ENCODE measurements around the gene AK1.

The AK1 gene

GRCh38 chr9:127870887-127871286 is 6.6 kb downstream of the AK1 start:
- in situ Hi-C loops (cut with MboI; ENCODE audit: low sequenced_read_pairs), result loop anchor here (10.0 kb wide), 2 partner anchors 64 to 136 kb away; partner anchors contain the start of genes DPM2, PIP5KL1 and TOR2A

- in situ Hi-C loops (cut with MboI; ENCODE audit: low sequenced_read_pairs), result loop anchor here (10.0 kb wide), 2 partner anchors 65 to 135 kb away; partner anchors contain the start of genes DPM2, PIP5KL1 and TOR2A
Observed at GRCh38 chr9:127870153-127870491, 7.4 kb downstream of the AK1 start.

GRCh38 chr9:127869310-127870152 is 7.9 kb downstream of the AK1 start:
- in situ Hi-C loops (cut with MboI; ENCODE audit: low sequenced_read_pairs), result loop anchor here (10.0 kb wide), 3 partner anchors 45 to 135 kb away; partner anchors contain the start of genes DPM2, PIP5KL1, ST6GALNAC4 and TOR2A

- in situ Hi-C loops (cut with MboI; ENCODE audit: low sequenced_read_pairs), result loop anchor here (10.0 kb wide), 1 partner anchor 46 kb away; the partner anchor contains the start of gene ST6GALNAC4
Observed at GRCh38 chr9:127868278-127868902, 9.1 kb downstream of the AK1 start.

- in situ Hi-C loops (cut with MboI; ENCODE audit: low sequenced_read_pairs), result loop anchor here (10.0 kb wide), 1 partner anchor 47 kb away; the partner anchor contains the start of gene ST6GALNAC4
Observed at GRCh38 chr9:127867356-127868277, 9.9 kb downstream of the AK1 start.

- in situ Hi-C loops (cut with MboI; ENCODE audit: low sequenced_read_pairs), result loop anchor here (10.0 kb wide), 1 partner anchor 48 kb away; the partner anchor contains the start of gene ST6GALNAC4
Observed at GRCh38 chr9:127866535-127866934, 10.9 kb downstream of the AK1 start.

- in situ Hi-C loops (cut with MboI; ENCODE audit: low sequenced_read_pairs), result loop anchor here (10.0 kb wide), 1 partner anchor 49 kb away; the partner anchor contains the start of gene ST6GALNAC4
Observed at GRCh38 chr9:127865645-127866464, 11.6 kb downstream of the AK1 start.

- in situ Hi-C loops (cut with MboI; ENCODE audit: low sequenced_read_pairs), result loop anchor here (10.0 kb wide), 1 partner anchor 52 kb away; the partner anchor contains the start of gene ST6GALNAC4
Observed at GRCh38 chr9:127863191-127863621, 14.3 kb downstream of the AK1 start.

- in situ Hi-C loops (cut with MboI; ENCODE audit: low sequenced_read_pairs), result loop anchor here (10.0 kb wide), 1 partner anchor 52 kb away; the partner anchor contains the start of gene ST6GALNAC4
Observed at GRCh38 chr9:127862075-127863011, 15.1 kb downstream of the AK1 start.

GRCh38 chr9:127860779-127861178 is 16.7 kb downstream of the AK1 start:
- in situ Hi-C loops (cut with MboI; ENCODE audit: low sequenced_read_pairs), result loop anchor here (10.0 kb wide), 1 partner anchor 54 kb away; the partner anchor contains the start of gene ST6GALNAC4

- in situ Hi-C loops (cut with MboI; ENCODE audit: low sequenced_read_pairs), result loop anchor here (10.0 kb wide), 1 partner anchor 55 kb away; the partner anchor contains the start of gene ST6GALNAC4
Observed at GRCh38 chr9:127860260-127860659, 17.2 kb downstream of the AK1 start.

- in situ Hi-C loops (cut with MboI; ENCODE audit: low sequenced_read_pairs), result no loop called here
Observed at GRCh38 chr9:127858041-127858512, 19.4 kb downstream of the AK1 start.

- in situ Hi-C loops (cut with MboI; ENCODE audit: low sequenced_read_pairs), result no loop called here
Observed at GRCh38 chr9:127857278-127857677, 20.2 kb downstream of the AK1 start.

GRCh38 chr9:127856729-127857116 is 20.8 kb downstream of the AK1 start:
- in situ Hi-C loops (cut with MboI; ENCODE audit: low sequenced_read_pairs), result no loop called here

GRCh38 chr9:127856094-127856728 is 21.3 kb downstream of the AK1 start:
- in situ Hi-C loops (cut with MboI; ENCODE audit: low sequenced_read_pairs), result no loop called here

- in situ Hi-C loops (cut with MboI; ENCODE audit: low sequenced_read_pairs), result no loop called here
Observed at GRCh38 chr9:127855522-127855921, 22.0 kb downstream of the AK1 start.

GRCh38 chr9:127854960-127855359 is 22.5 kb downstream of the AK1 start:
- in situ Hi-C loops (cut with MboI; ENCODE audit: low sequenced_read_pairs), result no loop called here

Data from HL-60/S4 treated with phorbol 12-myristate 13-acetate at 8.2 ng/mL for 4 days and 3 days (cell line).